C4-2B (cell line): ENCODE results near the gene ADA.
"Not testable (repeated sequence)": the region's sequence is repeated elsewhere in the genome, so short reads cannot be mapped to it uniquely, and the experiment has no call there.

Experiments
- ZFX ChIP-seq: fragments of 450-650 bp; IDR thresholded peaks from 2 replicates; pipeline ENCODE4 v1.6.1; 2017
- TF ChIP-seq, protein P1 (sequence below): fragments of 450-650 bp; conservative IDR thresholded peaks from 2 replicates; pipeline ENCODE4 v1.5.1; 2017; ENCODE audit warnings: mild to moderate bottlenecking

- TF ChIP-seq, protein P1, sequence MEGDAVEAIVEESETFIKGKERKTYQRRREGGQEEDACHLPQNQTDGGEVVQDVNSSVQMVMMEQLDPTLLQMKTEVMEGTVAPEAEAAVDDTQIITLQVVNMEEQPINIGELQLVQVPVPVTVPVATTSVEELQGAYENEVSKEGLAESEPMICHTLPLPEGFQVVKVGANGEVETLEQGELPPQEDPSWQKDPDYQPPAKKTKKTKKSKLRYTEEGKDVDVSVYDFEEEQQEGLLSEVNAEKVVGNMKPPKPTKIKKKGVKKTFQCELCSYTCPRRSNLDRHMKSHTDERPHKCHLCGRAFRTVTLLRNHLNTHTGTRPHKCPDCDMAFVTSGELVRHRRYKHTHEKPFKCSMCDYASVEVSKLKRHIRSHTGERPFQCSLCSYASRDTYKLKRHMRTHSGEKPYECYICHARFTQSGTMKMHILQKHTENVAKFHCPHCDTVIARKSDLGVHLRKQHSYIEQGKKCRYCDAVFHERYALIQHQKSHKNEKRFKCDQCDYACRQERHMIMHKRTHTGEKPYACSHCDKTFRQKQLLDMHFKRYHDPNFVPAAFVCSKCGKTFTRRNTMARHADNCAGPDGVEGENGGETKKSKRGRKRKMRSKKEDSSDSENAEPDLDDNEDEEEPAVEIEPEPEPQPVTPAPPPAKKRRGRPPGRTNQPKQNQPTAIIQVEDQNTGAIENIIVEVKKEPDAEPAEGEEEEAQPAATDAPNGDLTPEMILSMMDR: not testable (repeated sequence)
- not testable (repeated sequence) for TF ChIP-seq ZFX
Observed at GRCh38 chr20:44671541-44671940, 20.0 kb upstream of the ADA start.
